ENCODE results near the gene GTF2F2.

DNA sequence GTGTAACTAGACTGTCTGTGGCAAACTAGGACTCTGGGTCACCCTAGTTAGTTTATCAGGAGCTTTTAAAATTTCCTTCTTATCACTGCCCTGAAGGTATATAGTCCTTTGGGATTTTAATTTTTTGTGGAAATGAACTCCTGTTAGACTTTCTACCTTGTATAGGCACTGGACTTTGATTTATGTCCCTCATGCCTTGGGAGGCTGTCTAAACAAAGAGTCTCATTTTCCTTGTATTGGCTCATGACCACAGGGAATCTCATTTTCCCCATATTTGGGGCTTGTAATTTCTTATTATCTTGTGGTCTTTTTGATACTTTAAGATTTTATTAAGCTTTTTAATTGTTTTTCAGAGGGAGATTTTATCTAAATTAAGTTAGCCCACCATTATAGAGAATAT, 59.1 kb downstream of the GTF2F2 start:
- no peak for TF ChIP-seq CHD2 (IDR thresholded peaks at IDR 0.05; ENCODE audit: low read length, partially characterized antibody)
- no peak for TF ChIP-seq KDM1A (IDR thresholded peaks at IDR 0.05; ENCODE audit: low read depth)
- TF ChIP-seq RFX5 (IDR thresholded peaks at IDR 0.05) = no peak
- TF ChIP-seq BHLHE40 (IDR thresholded peaks at IDR 0.05; ENCODE audit: low read depth, low read length) = no peak
- TF ChIP-seq CTCF (IDR thresholded peaks at IDR 0.05) = no peak
- no peak for TF ChIP-seq POLR2A (IDR thresholded peaks at IDR 0.05; ENCODE audit: low read length)
- TF ChIP-seq SMC3 (IDR thresholded peaks at IDR 0.05) = no peak
- TF ChIP-seq REST (IDR thresholded peaks at IDR 0.05) = no peak
- TF ChIP-seq CHD4 (IDR thresholded peaks at IDR 0.05; ENCODE audit: borderline replicate concordance) = no peak

All from A549 (cell line).